Caco-2 (cell line): ENCODE measurements around the gene RAPGEF5. TPM values are rescaled to one million over a fixed set of nuclear protein-coding genes. Genes with fewer than 3 reads are reported as not detected.

Experiments used
- BruUV-seq: library from RNA; stranded (reverse); fragments of 400-500 nt; replicated peaks from 2 replicates; lab custom pipeline; 2021; lab: Mats Ljungman, UMichigan
- CTCF ChIA-PET: fragments of 300-600 bp; sonication (Branson Sonifier 250); formaldehyde crosslinking; loops from one replicate; lab custom pipeline; 2022; ENCODE audit warnings: antibody characterized with exemption; lab: Charles Lee
- POLR2A ChIA-PET: fragments of 300-600 bp; sonication (Branson Sonifier 250); formaldehyde crosslinking; loops from one replicate; lab custom pipeline; 2022; ENCODE audit warnings: antibody characterized with exemption; lab: Charles Lee
- DNase-seq, 2 experiments: peaks; one replicate each; pipeline versions ENCODE4 v3.0.0 to v3.0.0-alpha.2; 2020 to 2022
- H3K27me3 ChIP-seq: replicated peaks from 2 replicates; pipeline ENCODE4 v1.6.0; 2011; ENCODE audit warnings: low read length; ENCODE audit not compliant: control insufficient read depth, insufficient read depth
- H3K36me3 ChIP-seq: 2 replicates; pipeline ENCODE4 v1.5.1; 2011; ENCODE audit warnings: low read length; ENCODE audit not compliant: control insufficient read depth, insufficient read depth
- H3K4me1 ChIP-seq: fragments of 250-450 bp; sonication (Bioruptor Pico); 2 replicates; pipeline ENCODE4 v1.5.1; 2020; ENCODE audit warnings: mild to moderate bottlenecking
- H3K4me3 ChIP-seq: 2 replicates; pipeline ENCODE4 v1.5.1; 2011; ENCODE audit warnings: low read depth, mild to moderate bottlenecking, control low read depth, low read length
- H3K9me3 ChIP-seq: fragments of 250-450 bp; sonication (Bioruptor Pico); 2 replicates; pipeline ENCODE4 v1.5.1; 2020; ENCODE audit warnings: mild to moderate bottlenecking, moderate library complexity
- H3K27ac Mint-ChIP-seq: one replicate; pipeline ENCODE4 v1.8.0; 2022; ENCODE audit warnings: mixed read lengths; ENCODE audit not compliant: unreplicated experiment
- H3K27me3 Mint-ChIP-seq: one replicate; pipeline ENCODE4 v1.8.0; 2022; ENCODE audit warnings: mixed read lengths; ENCODE audit not compliant: insufficient read depth, unreplicated experiment
- H3K36me3 Mint-ChIP-seq: one replicate; pipeline ENCODE4 v1.8.0; 2022; ENCODE audit warnings: mild to moderate bottlenecking, mixed read lengths; ENCODE audit not compliant: insufficient read depth, unreplicated experiment
- H3K4me1 Mint-ChIP-seq: one replicate; pipeline ENCODE4 v1.8.0; 2022; ENCODE audit warnings: low read depth, mixed read lengths; ENCODE audit not compliant: unreplicated experiment
- H3K4me3 Mint-ChIP-seq: one replicate; pipeline ENCODE4 v1.8.0; 2022; ENCODE audit warnings: mild to moderate bottlenecking, moderate library complexity, mixed read lengths; ENCODE audit not compliant: unreplicated experiment
- H3K9me3 Mint-ChIP-seq: one replicate; pipeline ENCODE4 v1.8.0; 2022; ENCODE audit warnings: mixed read lengths; ENCODE audit not compliant: unreplicated experiment
- intact Hi-C: fragments of 100-400 bp; cut with micrococcal nuclease; formaldehyde crosslinking; loops from one replicate; pipeline ENCODE4 v1.10.0; 2022; ENCODE audit not compliant: unreplicated experiment
- total RNA-seq: library from RNA; stranded (reverse); gene quantifications from 2 replicates; pipeline ENCODE4 v1.2.3, GENCODE V29; 2022
- TF ChIP-seq, protein P1 (sequence below), 2 experiments: fragments of 200-600 bp in 1 of 2; IDR thresholded peaks; 1 replicate in 1 of 2; 2 replicates in 1 of 2; pipeline versions ENCODE4 v1.5.1 to v1.8.0; 2011 to 2022; ENCODE audit warnings: antibody characterized with exemption in 1 of 2, control low read depth in 1 of 2, inconsistent platforms in 1 of 2, low read depth in 1 of 2, low read length in 1 of 2, mild to moderate bottlenecking in 1 of 2, moderate library complexity in 1 of 2; ENCODE audit not compliant: insufficient read depth in 1 of 2, severe bottlenecking in 1 of 2, unreplicated experiment in 1 of 2

The RAPGEF5 gene
- total RNA-seq, 1 experiment from 2014 or later = 16.9 TPM

DNA sequence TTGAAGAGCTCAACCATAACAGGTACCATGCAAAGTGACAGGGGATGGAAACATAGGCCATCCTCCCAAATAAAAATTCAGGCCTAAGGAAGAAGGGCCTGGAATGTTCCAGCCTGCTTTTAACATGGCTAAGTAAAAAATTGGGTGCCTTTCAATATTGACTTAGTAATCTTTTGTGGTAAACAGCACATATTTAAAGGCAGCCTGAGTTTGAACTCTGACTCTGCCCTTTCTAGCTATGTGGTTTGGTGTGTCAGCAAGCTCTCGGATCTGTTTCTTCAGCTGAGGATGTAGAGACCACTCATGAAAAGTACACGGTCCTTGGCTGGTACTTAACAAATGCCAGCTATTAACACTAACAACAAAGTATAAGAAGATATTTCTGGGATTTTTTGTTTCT is 219.5 kb downstream of the RAPGEF5 start:
- intact Hi-C loops = no loop called here
- POLR2A ChIA-PET = no interaction called here
- CTCF ChIA-PET = no interaction called here
- Mint-ChIP-seq H3K4me1 (peaks cover 21% of the 10 kb centered on the region), H3K36me3 (peaks cover 23% of the 10 kb centered on the region), H3K27me3 (no peaks in the 10 kb centered on the region), H3K4me3 (no peak overlapping the region), H3K9me3 (peaks cover 9% of the 10 kb centered on the region), H3K27ac (no peak overlapping the region)
- DNase-seq = no peak
- H3K4me3 ChIP-seq = no peak overlapping the region
- peaks cover 7% of the 10 kb centered on the region for H3K4me1 ChIP-seq
- no peaks in the 10 kb centered on the region for H3K27me3 ChIP-seq
- BruUV-seq = no TSS peak
- TF ChIP-seq, protein P1, sequence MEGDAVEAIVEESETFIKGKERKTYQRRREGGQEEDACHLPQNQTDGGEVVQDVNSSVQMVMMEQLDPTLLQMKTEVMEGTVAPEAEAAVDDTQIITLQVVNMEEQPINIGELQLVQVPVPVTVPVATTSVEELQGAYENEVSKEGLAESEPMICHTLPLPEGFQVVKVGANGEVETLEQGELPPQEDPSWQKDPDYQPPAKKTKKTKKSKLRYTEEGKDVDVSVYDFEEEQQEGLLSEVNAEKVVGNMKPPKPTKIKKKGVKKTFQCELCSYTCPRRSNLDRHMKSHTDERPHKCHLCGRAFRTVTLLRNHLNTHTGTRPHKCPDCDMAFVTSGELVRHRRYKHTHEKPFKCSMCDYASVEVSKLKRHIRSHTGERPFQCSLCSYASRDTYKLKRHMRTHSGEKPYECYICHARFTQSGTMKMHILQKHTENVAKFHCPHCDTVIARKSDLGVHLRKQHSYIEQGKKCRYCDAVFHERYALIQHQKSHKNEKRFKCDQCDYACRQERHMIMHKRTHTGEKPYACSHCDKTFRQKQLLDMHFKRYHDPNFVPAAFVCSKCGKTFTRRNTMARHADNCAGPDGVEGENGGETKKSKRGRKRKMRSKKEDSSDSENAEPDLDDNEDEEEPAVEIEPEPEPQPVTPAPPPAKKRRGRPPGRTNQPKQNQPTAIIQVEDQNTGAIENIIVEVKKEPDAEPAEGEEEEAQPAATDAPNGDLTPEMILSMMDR (IDR thresholded peaks at IDR 0.05; ENCODE audit: insufficient read depth in 1 of 2, low read depth in 1 of 2, low read length in 1 of 2, severe bottlenecking in 1 of 2, unreplicated experiment in 1 of 2) = no peak
- H3K9me3 ChIP-seq = no peaks in the 10 kb centered on the region
- H3K36me3 ChIP-seq = peaks cover 3% of the 10 kb centered on the region

DNA sequence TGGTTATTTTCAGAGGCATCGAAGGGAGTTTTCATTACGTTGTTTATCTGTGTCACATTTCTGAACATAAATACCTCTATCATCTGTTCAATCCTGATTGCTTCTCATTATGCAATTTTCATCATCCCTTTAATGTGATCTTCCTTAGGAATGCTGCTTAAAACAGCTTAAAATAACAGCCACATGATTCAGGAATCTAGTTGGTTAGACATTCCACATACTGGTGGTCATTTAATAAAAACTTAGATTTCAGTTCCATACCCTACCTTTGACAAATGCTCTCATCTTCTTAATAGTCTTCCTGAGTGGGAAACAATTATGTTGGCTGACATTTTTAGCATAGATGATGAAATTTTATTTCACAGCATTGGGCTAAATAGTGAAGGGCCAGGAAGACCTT is 219.9 kb downstream of the RAPGEF5 start:
- Histone ChIP-seq H3K4me1 (peaks cover 6% of the 10 kb centered on the region), H3K9me3 (no peaks in the 10 kb centered on the region), H3K36me3 (peaks cover 3% of the 10 kb centered on the region), H3K4me3 (no peak overlapping the region), H3K27me3 (no peaks in the 10 kb centered on the region)
- Mint-ChIP-seq H3K9me3 (peaks cover 9% of the 10 kb centered on the region), H3K27me3 (no peaks in the 10 kb centered on the region), H3K27ac (no peak overlapping the region), H3K4me1 (peaks cover 20% of the 10 kb centered on the region), H3K36me3 (peaks cover 22% of the 10 kb centered on the region), H3K4me3 (no peak overlapping the region)
- CTCF ChIA-PET = no interaction called here
- BruUV-seq = no TSS peak
- no peak for DNase-seq
- TF ChIP-seq, protein P1 (IDR thresholded peaks at IDR 0.05; ENCODE audit: insufficient read depth in 1 of 2, low read depth in 1 of 2, low read length in 1 of 2, severe bottlenecking in 1 of 2, unreplicated experiment in 1 of 2) = no peak
- intact Hi-C loops = no loop called here
- POLR2A ChIA-PET = no interaction called here

DNA sequence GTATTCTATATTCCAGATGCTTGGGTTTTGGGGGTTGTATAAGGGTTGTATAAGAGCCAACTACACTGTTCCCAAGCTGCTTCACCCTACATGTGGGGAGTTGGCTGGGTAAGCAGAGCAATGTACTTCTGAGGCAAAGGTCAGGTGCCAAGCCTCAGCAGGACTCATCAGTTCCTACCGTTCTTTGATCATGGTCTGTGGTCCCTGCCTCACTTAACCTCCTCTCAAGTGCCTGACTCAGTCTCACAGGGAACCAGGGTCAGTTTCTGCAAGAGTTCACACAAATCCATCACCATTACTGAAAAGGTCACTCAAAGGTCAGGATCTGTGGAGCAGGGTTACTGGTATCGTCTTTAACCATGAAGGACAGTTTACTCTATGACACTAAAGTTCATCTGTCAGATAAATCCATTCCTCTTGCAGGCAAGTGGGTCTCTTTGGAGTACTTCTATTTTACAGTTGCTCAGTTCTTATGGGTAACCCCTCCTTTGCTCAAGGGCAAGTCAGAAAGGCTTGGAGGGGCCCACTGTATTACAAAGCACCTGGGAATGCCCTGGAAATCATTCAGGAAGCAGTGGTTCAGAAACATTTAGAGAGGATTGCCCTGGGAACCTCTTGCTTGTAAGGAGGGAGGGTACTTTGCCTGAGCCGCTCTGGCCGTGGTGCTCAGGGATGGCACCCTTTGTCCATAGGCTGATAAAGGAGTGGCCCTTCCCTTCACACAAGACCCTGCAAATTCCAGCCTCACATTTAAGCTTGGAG is 227.0 kb downstream of the RAPGEF5 start:
- Histone ChIP-seq H3K27me3 (no peaks in the 10 kb centered on the region), H3K9me3 (no peaks in the 10 kb centered on the region), H3K36me3 (0 out of 2 replicates have a peak, but pooled peaks cover 1% of the 10 kb centered on the region), H3K4me3 (no peak overlapping the region), H3K4me1 (no peaks in the 10 kb centered on the region)
- H3K4me3 Mint-ChIP-seq = no peak overlapping the region
- intact Hi-C loops = no loop called here
- no peak overlapping the region for H3K27ac Mint-ChIP-seq
- no TSS peak for BruUV-seq
- H3K27me3 Mint-ChIP-seq = no peaks in the 10 kb centered on the region
- ChIA-PET POLR2A (no interaction called here), CTCF (no interaction called here)
- no peak for DNase-seq
- H3K9me3 Mint-ChIP-seq = no peaks in the 10 kb centered on the region
- H3K36me3 Mint-ChIP-seq = peaks cover 5% of the 10 kb centered on the region
- TF ChIP-seq, protein P1 (IDR thresholded peaks at IDR 0.05; ENCODE audit: insufficient read depth in 1 of 2, low read depth in 1 of 2, low read length in 1 of 2, severe bottlenecking in 1 of 2, unreplicated experiment in 1 of 2) = no peak
- no peaks in the 10 kb centered on the region for H3K4me1 Mint-ChIP-seq
